Prostate gland (tissue), 2 donors: ENCODE results near the gene THSD8. TPM values are rescaled to one million over a fixed set of nuclear protein-coding genes. Genes with fewer than 3 reads are reported as not detected.

ENCODE experiments used
- DNase-seq: peaks from one replicate; pipeline ENCODE4 v3.0.0-alpha.2; 2019; ENCODE audit warnings: low spot score
- H3K27ac ChIP-seq, 2 donors: fragments of 200-600 bp; sonication (generic); 2 replicates each; pipeline ENCODE4 v1.5.1; 2017 to 2019
- H3K27me3 ChIP-seq: fragments of 200-600 bp; sonication (generic); replicated peaks from 2 replicates; pipeline ENCODE4 v1.5.1; 2019; ENCODE audit not compliant: insufficient read depth
- H3K36me3 ChIP-seq, 2 donors: fragments of 200-600 bp; sonication (generic); 1 replicate in 1 of 2; 2 replicates in 1 of 2; pipeline versions ENCODE4 v1.5.1 to v1.8.1; 2017 to 2019
- H3K4me1 ChIP-seq: fragments of 200-600 bp; sonication (generic); replicated peaks from 2 replicates; pipeline ENCODE4 v1.5.1; 2019
- H3K4me3 ChIP-seq, 2 donors: fragments of 200-600 bp; sonication (generic); 2 replicates each; pipeline ENCODE4 v1.5.1; 2017 to 2019
- H3K9me3 ChIP-seq: fragments of 200-600 bp; sonication (generic); 2 replicates; pipeline ENCODE4 v1.5.1; 2017
- POLR2A ChIP-seq: fragments of 450-650 bp; IDR thresholded peaks from one replicate; pipeline ENCODE4 v1.6.1; 2016; ENCODE audit warnings: antibody characterized with exemption, mild to moderate bottlenecking
- POLR2AphosphoS5 ChIP-seq: sonication (generic); formaldehyde crosslinking; IDR thresholded peaks from one replicate; pipeline ENCODE4 v1.6.1; 2017; ENCODE audit warnings: antibody characterized with exemption
- WGBS: methylation state at CpG from one replicate; pipeline ENCODE4 v1.1.5; 2018; 5-methylcytosine and 5-hydroxymethylcytosine counted together
- intact Hi-C: fragments of 100-400 bp; cut with DNase I; formaldehyde crosslinking; loops from one replicate; pipeline ENCODE4 v1.14.2; 2022
- total RNA-seq, 2 donors: library from RNA; depleted of rRNA; stranded (reverse); fragments of >200 nt; gene quantifications; one replicate each; pipeline ENCODE4 v1.1.0, GENCODE V29; 2016
- TF ChIP-seq, protein P1 (sequence below), 4 experiments: fragments of 200-600 bp in 2 of 4; fragments of 450-650 bp in 2 of 4; sonication (generic) in 2 of 4; IDR thresholded peaks; 1 replicate in 3 of 4; 2 replicates in 1 of 4; pipeline ENCODE4 v1.5.1; 2016 to 2019; ENCODE audit warnings: antibody characterized with exemption in 4 of 4, mild to moderate bottlenecking in 2 of 4, moderate library complexity in 2 of 4

Gene THSD8
- total RNA-seq, 2 donors from 2014 or later, result 0.91 TPM; not detected in 1

DNA sequence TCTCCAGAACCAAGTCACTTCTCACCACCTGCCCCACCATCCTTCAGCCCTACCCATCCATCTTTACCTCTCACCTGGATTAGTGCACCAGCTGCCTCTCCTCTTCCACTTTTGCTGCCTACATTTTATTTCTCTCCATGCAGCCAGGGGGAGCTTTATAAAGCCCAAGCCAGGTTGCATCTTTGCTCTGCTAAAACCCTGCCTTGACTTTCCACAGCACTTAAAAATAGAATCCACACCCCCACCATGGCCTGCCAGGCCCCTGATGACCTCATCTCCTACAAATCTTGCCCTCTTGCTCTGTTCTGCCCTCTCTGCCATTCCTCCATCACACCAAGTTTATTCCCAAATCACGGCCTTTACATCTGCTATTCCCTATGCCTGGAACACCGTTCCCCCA, 28.3 kb upstream of the THSD8 start:
- H3K9me3 ChIP-seq, result no peaks in the 10 kb centered on the region
- DNase-seq, result no peak
- TF ChIP-seq, protein P1, sequence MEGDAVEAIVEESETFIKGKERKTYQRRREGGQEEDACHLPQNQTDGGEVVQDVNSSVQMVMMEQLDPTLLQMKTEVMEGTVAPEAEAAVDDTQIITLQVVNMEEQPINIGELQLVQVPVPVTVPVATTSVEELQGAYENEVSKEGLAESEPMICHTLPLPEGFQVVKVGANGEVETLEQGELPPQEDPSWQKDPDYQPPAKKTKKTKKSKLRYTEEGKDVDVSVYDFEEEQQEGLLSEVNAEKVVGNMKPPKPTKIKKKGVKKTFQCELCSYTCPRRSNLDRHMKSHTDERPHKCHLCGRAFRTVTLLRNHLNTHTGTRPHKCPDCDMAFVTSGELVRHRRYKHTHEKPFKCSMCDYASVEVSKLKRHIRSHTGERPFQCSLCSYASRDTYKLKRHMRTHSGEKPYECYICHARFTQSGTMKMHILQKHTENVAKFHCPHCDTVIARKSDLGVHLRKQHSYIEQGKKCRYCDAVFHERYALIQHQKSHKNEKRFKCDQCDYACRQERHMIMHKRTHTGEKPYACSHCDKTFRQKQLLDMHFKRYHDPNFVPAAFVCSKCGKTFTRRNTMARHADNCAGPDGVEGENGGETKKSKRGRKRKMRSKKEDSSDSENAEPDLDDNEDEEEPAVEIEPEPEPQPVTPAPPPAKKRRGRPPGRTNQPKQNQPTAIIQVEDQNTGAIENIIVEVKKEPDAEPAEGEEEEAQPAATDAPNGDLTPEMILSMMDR (IDR thresholded peaks at IDR 0.05), result peak in 1 of 4 experiments; percentile 10
- TF ChIP-seq POLR2A (no peak), POLR2AphosphoS5 (no peak)
- no peaks in the 10 kb centered on the region for H3K36me3 ChIP-seq
- intact Hi-C loops, result loop anchor here (5.0 kb wide), 1 partner anchor 34 kb away; the partner anchor contains the start of gene RNASEH2A
- WGBS, result 86% methylated on average over 2 of the region's 2 CpGs
- no peaks in the 10 kb centered on the region for H3K27me3 ChIP-seq
- H3K27ac ChIP-seq, result no peak overlapping the region
- H3K4me3 ChIP-seq, result no peak overlapping the region
- H3K4me1 ChIP-seq, result peaks cover 3% of the 10 kb centered on the region

DNA sequence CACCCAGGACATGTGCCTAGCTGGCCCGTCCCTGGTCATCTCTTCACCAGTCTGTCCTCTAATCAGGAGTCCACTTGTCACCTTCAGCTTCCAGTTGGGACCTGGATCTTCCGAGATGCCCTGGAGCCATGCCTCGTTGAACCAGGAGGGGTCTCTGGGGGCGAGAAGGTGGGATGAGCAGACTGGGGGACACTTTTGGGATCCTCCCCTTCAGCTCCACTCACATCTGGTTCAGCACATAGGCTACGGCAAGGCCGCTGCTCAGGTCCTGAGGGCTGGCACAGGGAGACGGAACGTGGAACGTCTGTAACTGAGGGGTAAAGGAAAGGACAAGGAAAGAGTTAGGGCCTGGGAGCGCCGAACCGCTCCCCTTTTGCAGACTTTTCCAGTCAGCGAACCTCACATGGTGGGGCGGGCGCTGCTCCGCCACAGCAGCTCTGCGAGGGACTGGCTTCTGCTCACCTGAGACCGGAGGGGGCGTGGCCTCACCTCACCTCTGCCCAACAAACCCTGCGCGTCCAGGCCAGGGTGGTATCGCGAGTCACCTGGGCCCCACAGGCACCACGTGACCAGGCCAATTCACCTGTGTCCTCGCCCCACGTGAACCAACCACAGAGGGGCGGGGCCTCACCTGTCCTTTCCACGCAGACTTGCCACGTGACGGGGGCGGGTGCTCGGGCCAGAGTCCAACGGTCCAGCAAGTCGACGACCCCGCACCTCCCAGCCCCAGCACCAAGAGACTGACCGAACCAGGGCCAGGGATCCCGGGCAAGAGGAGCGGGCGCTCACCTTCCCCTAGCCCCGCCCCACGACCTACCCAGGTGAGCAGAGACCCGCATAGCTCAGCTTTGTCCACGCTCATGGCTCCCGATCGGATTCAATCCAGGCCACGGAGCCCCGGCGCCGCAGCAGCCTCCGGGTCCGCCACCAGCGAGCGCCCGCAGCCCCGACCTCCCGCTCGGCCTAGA, 27.0 kb upstream of the THSD8 start, which contains the start of gene HOOK2:
Gene HOOK2, minus strand, starts transcription at position 965 of the 968 bp plus-strand sequence. Its CDS starts 103 bp downstream, at position 862.
- TF ChIP-seq POLR2A (no peak), POLR2AphosphoS5 (peak; percentile 93)
- TF ChIP-seq, protein P1 (IDR thresholded peaks at IDR 0.05), result no peak
- Histone ChIP-seq H3K27me3 (no peaks in the 10 kb centered on the region), H3K27ac (peak within 1 kb of the TSS; percentile 96), H3K36me3 (no peaks in the 10 kb centered on the region), H3K4me3 (peak within 1 kb of the TSS; percentile 61 to 66), H3K4me1 (peaks cover 3% of the 10 kb centered on the region), H3K9me3 (no peaks in the 10 kb centered on the region)
- WGBS, result 23% methylated on average over 29 of the region's 58 CpGs
- intact Hi-C loops, result loop anchor here (5.0 kb wide), 1 partner anchor 32 kb away; the partner anchor contains the start of gene RNASEH2A
- DNase-seq, result peak; percentile 94

GRCh38 chr19:12777217-12778016, 24.5 kb upstream of the THSD8 start:
- peak; percentile 69 for DNase-seq
- H3K4me1 ChIP-seq, result peaks cover 3% of the 10 kb centered on the region
- peak overlapping the region; percentile 92 to 93 for H3K27ac ChIP-seq
- H3K36me3 ChIP-seq, result no peaks in the 10 kb centered on the region
- peak overlapping the region; percentile 45 to 49 for H3K4me3 ChIP-seq
- TF ChIP-seq POLR2A (peak; percentile 21), POLR2AphosphoS5 (peak; percentile 81)
- TF ChIP-seq, protein P1 (IDR thresholded peaks at IDR 0.05), result peak; percentile 96 to 98 (median 97)
- 10% methylated on average over 43 of the region's 43 CpGs for WGBS
- intact Hi-C loops, result loop anchor here (1.0 kb wide), 1 partner anchor 17 kb away; no protein-coding TSS in a partner anchor
- H3K9me3 ChIP-seq, result no peaks in the 10 kb centered on the region
- no peaks in the 10 kb centered on the region for H3K27me3 ChIP-seq

DNA sequence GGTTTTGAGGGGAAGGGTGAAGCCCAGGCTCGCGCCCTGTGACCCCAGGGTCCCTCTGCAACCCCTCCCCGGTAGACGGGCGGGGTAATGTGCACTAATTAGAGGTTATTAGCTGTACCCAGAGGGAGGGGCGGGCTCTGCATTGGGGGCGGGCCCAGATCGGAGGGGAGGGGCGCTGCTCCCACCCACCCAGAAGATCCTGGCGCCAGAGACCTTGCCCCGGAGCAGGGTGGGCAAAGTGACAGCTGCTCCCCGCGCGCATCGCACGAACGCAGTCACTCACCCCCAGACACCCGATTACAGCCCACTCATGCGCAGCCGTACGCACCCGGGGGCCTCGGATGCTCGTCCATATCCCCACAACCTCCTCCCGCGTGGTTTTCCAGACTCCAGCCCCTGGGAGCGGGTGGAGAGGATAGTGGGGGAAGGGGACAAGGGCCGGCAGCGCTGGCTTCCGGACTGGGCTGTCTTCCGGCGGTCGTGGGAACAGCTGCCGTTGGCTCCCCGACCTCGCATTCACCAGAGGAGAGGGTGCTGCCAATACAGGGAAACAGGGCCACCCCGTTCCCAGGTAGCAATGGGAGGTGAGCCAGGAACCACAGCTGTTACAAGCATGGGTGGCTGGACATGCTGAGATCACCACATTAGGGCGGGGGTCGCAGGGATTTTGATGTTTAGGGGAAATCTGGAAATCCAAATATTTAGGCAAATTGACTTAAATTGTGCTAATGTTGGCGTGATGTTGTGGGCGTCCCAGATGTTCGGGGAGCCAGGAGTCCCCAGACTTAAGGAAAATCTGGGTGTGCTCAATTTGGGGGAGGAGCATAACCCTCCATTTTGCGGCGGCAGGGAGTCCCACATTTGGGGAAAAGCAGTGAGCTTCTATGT, 23.6 kb upstream of the THSD8 start:
- H3K4me3 ChIP-seq, result peak overlapping the region; percentile 45 to 49
- TF ChIP-seq POLR2A (peak; percentile 39), POLR2AphosphoS5 (peak; percentile 71)
- TF ChIP-seq, protein P1 (IDR thresholded peaks at IDR 0.05), result peak in 1 of 4 experiments; percentile 21
- no peaks in the 10 kb centered on the region for H3K27me3 ChIP-seq
- peak; percentile 79 for DNase-seq
- intact Hi-C loops, result no loop called here
- 1% methylated on average over 39 of the region's 44 CpGs for WGBS
- H3K4me1 ChIP-seq, result peaks cover 9% of the 10 kb centered on the region
- H3K9me3 ChIP-seq, result no peaks in the 10 kb centered on the region
- no peaks in the 10 kb centered on the region for H3K36me3 ChIP-seq
- H3K27ac ChIP-seq, result peak overlapping the region; percentile 92 to 93
